Prostate gland (tissue), 2 donors: ENCODE results near the gene GNAQ.

ENCODE experiments used
- CTCF ChIP-seq, 4 experiments: fragments of 200-600 bp in 2 of 4; fragments of 450-650 bp in 2 of 4; sonication (generic) in 2 of 4; IDR thresholded peaks; 1 replicate in 3 of 4; 2 replicates in 1 of 4; pipeline ENCODE4 v1.5.1; 2016 to 2019; ENCODE audit warnings: antibody characterized with exemption in 4 of 4, mild to moderate bottlenecking in 2 of 4, moderate library complexity in 2 of 4
- POLR2A ChIP-seq: fragments of 450-650 bp; IDR thresholded peaks from one replicate; pipeline ENCODE4 v1.6.1; 2016; ENCODE audit warnings: antibody characterized with exemption, mild to moderate bottlenecking
- POLR2AphosphoS5 ChIP-seq: sonication (generic); formaldehyde crosslinking; IDR thresholded peaks from one replicate; pipeline ENCODE4 v1.6.1; 2017; ENCODE audit warnings: antibody characterized with exemption

- TF ChIP-seq CTCF (IDR thresholded peaks at IDR 0.05), result no peak
- no peak for TF ChIP-seq POLR2A
- no peak for TF ChIP-seq POLR2AphosphoS5
Measured at GRCh38 chr9:77856615-77857014, 175.0 kb downstream of the GNAQ start.
